Gastrocnemius medialis (tissue), 4 donors: ENCODE data around the gene ABTB2. TPM values are rescaled to one million over a fixed set of nuclear protein-coding genes. Genes with fewer than 3 reads are reported as not detected.

ENCODE experiments used
- ATAC-seq, 2 donors: fragments of 150-250 bp; one replicate each; pipeline ENCODE4 v1.9.1; 2016
- DNase-seq, 2 donors: peaks; one replicate each; pipeline ENCODE4 v3.0.0-alpha.2; 2019
- H3K27ac ChIP-seq, 4 donors: fragments of 200-600 bp; sonication (generic); 1 replicate in 1 of 4; 2 replicates in 3 of 4; pipeline ENCODE4 v1.5.1; 2016 to 2018; ENCODE audit warnings: mild to moderate bottlenecking in 2 of 4, moderate library complexity in 1 of 4
- H3K27me3 ChIP-seq, 3 donors: fragments of 200-600 bp; sonication (generic) in 2 of 3; 1 replicate in 1 of 3; 2 replicates in 2 of 3; pipeline versions ENCODE4 v1.5.1 to v1.6.0; 2016 to 2019; ENCODE audit warnings: mild to moderate bottlenecking in 1 of 3, moderate library complexity in 1 of 3
- H3K36me3 ChIP-seq, 2 donors: fragments of 200-600 bp; sonication (generic) in 1 of 2; one replicate each; pipeline ENCODE4 v1.5.1; 2017 to 2018
- H3K4me1 ChIP-seq, 2 donors: fragments of 200-600 bp; sonication (generic) in 1 of 2; one replicate each; pipeline ENCODE4 v1.5.1; 2016 to 2017; ENCODE audit warnings: mild to moderate bottlenecking in 2 of 2
- H3K4me3 ChIP-seq, 4 donors: fragments of 200-600 bp; sonication (generic) in 3 of 4; 1 replicate in 1 of 4; 2 replicates in 3 of 4; pipeline ENCODE4 v1.5.1; 2016 to 2019; ENCODE audit warnings: mild to moderate bottlenecking in 2 of 4
- H3K9me3 ChIP-seq, 3 donors: fragments of 200-600 bp; sonication (generic) in 2 of 3; 1 replicate in 1 of 3; 2 replicates in 2 of 3; pipeline ENCODE4 v1.5.1; 2016 to 2019
- CTCF ChIP-seq, 5 experiments: fragments of 450-650 bp in 3 of 5; fragments of 200-600 bp in 2 of 5; sonication (generic) in 2 of 5; IDR thresholded peaks in 4 of 5; conservative IDR thresholded peaks in 1 of 5; 1 replicate in 4 of 5; 2 replicates in 1 of 5; pipeline ENCODE4 v1.5.1; 2016 to 2019; ENCODE audit warnings: antibody characterized with exemption in 5 of 5, mild to moderate bottlenecking in 3 of 5, moderate library complexity in 3 of 5
- POLR2A ChIP-seq, 2 donors: fragments of 450-650 bp; IDR thresholded peaks; one replicate each; pipeline ENCODE4 v1.6.1; 2017; ENCODE audit warnings: antibody characterized with exemption in 2 of 2, mild to moderate bottlenecking in 2 of 2, moderate library complexity in 2 of 2
- in situ Hi-C, 4 donors: fragments of 200-750 bp; cut with MboI; loops; one replicate each; pipeline versions ENCODE4 v1.15.0 to v1.8.0; 2017; ENCODE audit warnings: low sequenced_read_pairs in 4 of 4
- intact Hi-C: fragments of 100-400 bp; cut with DNase I; formaldehyde crosslinking; loops from one replicate; pipeline ENCODE4 v1.15.1; 2023; ENCODE audit warnings: low total_unique reads
- total RNA-seq, 4 donors: library from RNA; depleted of rRNA; stranded (reverse); fragments of >200 nt; gene quantifications; one replicate each; pipeline versions ENCODE4 v1.1.0 to v1.2.3, GENCODE V29; 2016

Gene ABTB2
- total RNA-seq, 4 donors from 2014 or later: 8.8 to 30.7 (median 12.2) TPM

GRCh38 chr11:34344768-34345539 lies 12.9 kb downstream of the ABTB2 start:
- intact Hi-C loops (loop anchor here (2.0 to 10.0 kb wide), 2 partner anchors 34 to 640 kb away; partner anchors contain the start of gene C11orf91), in situ Hi-C loops (no loop called here)
- Histone ChIP-seq H3K27me3 (no peaks in the 10 kb centered on the region), H3K27ac (peak overlapping the region; percentile 84 to 93 (median 87)), H3K9me3 (no peaks in the 10 kb centered on the region), H3K36me3 (no peaks in the 10 kb centered on the region), H3K4me3 (no peak overlapping the region), H3K4me1 (peaks cover 74 to 76% of the 10 kb centered on the region in 2 donors)
- DNase-seq: peak in 1 of 2 donors; percentile 33
- TF ChIP-seq CTCF (IDR thresholded peaks at IDR 0.05 in 4 of 5, conservative IDR thresholded peaks at IDR 0.05 in 1 of 5) (no peak), POLR2A (IDR thresholded peaks at IDR 0.05) (no peak)
- ATAC-seq: peak in 1 of 2 donors; percentile 3

- Histone ChIP-seq H3K9me3 (no peaks in the 10 kb centered on the region), H3K36me3 (no peaks in the 10 kb centered on the region), H3K4me1 (peaks cover 70% of the 10 kb centered on the region in 2 donors), H3K27me3 (no peaks in the 10 kb centered on the region), H3K27ac (peak overlapping the region in 2 of 4 donors; percentile 88 to 93), H3K4me3 (no peak overlapping the region)
- no peak for ATAC-seq
- TF ChIP-seq POLR2A (IDR thresholded peaks at IDR 0.05) (no peak), CTCF (IDR thresholded peaks at IDR 0.05 in 4 of 5, conservative IDR thresholded peaks at IDR 0.05 in 1 of 5) (no peak)
- peak in 1 of 2 donors; percentile 30 for DNase-seq
- intact Hi-C loops: loop anchor here (2.0 to 10.0 kb wide), 2 partner anchors 34 to 640 kb away; partner anchors contain the start of gene C11orf91
- in situ Hi-C loops: no loop called here
Observed at GRCh38 chr11:34344410-34344767, 13.4 kb downstream of the ABTB2 start.

- no peaks in the 10 kb centered on the region for H3K36me3 ChIP-seq
- H3K27me3 ChIP-seq: no peaks in the 10 kb centered on the region
- no peaks in the 10 kb centered on the region for H3K9me3 ChIP-seq
- H3K4me3 ChIP-seq: no peak overlapping the region
- in situ Hi-C loops (no loop called here), intact Hi-C loops (loop anchor here (2.0 to 10.0 kb wide), 3 partner anchors 17 to 639 kb away; partner anchors contain the start of gene C11orf91)
- no peak for ATAC-seq
- H3K27ac ChIP-seq: no peak overlapping the region
- H3K4me1 ChIP-seq: peaks cover 63% of the 10 kb centered on the region in 2 donors
- TF ChIP-seq CTCF (IDR thresholded peaks at IDR 0.05 in 4 of 5, conservative IDR thresholded peaks at IDR 0.05 in 1 of 5) (no peak), POLR2A (IDR thresholded peaks at IDR 0.05) (no peak)
- DNase-seq: no peak
Observed at GRCh38 chr11:34343686-34344085, 14.1 kb downstream of the ABTB2 start.

DNA sequence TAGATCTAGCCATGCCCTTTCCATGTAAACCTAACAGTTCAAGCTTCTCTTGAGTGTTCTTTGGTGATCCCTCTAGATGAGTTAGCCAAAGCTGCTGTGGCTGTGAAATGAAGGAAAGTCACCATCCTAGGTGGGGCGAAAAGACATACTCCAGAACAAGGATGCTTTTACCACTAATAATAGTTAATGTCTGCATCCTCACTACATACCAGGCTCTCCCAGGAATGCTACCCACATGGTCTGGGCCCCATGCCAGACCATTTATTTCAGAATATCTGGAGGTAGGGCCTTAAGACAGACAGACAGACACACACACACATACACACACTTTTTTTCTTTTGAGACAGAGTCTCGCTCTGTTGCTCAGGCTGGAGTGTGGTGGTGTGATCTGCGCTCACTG lies 14.7 kb downstream of the ABTB2 start:
- intact Hi-C loops (loop anchor here (2.0 to 10.0 kb wide), 2 partner anchors 16 to 638 kb away; partner anchors contain the start of gene C11orf91), in situ Hi-C loops (no loop called here)
- H3K4me3 ChIP-seq: no peak overlapping the region
- H3K27ac ChIP-seq: no peak overlapping the region
- ATAC-seq: no peak
- peaks cover 58% of the 10 kb centered on the region in 2 donors for H3K4me1 ChIP-seq
- DNase-seq: no peak
- no peak for TF ChIP-seq POLR2A (IDR thresholded peaks at IDR 0.05)
- no peak for TF ChIP-seq CTCF (IDR thresholded peaks at IDR 0.05 in 4 of 5, conservative IDR thresholded peaks at IDR 0.05 in 1 of 5)
- H3K36me3 ChIP-seq: no peaks in the 10 kb centered on the region
- H3K9me3 ChIP-seq: no peaks in the 10 kb centered on the region
- no peaks in the 10 kb centered on the region for H3K27me3 ChIP-seq
